GM18526 (cell line): Measurements from ENCODE around the gene WNT2B.

ENCODE experiments used
- POLR2A ChIP-seq: IDR thresholded peaks from 3 replicates; pipeline ENCODE4 v1.6.1; 2011; ENCODE audit not compliant: insufficient read length; ENCODE audit errors: extremely low read depth

The WNT2B gene

DNA sequence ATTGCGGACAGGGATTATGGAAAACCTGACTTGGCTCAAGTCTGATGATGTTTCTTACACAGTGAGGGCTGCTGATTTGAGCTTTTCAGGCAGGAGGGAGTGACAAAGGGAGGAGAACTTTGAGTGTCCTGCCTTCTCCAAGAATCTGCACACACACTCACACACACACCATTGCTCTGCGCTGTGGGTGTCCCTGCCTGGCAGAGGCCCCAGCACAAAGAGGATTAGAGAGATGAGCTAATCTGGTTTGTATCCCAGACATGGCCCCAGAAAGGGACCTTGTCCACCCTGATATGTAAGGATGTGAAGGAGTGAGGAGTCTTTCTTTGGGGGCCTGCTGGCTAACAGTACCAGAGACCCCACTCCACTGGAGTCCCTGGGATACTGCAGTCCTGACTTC, 5.9 kb upstream of the WNT2B start:
- no peak for TF ChIP-seq POLR2A

DNA sequence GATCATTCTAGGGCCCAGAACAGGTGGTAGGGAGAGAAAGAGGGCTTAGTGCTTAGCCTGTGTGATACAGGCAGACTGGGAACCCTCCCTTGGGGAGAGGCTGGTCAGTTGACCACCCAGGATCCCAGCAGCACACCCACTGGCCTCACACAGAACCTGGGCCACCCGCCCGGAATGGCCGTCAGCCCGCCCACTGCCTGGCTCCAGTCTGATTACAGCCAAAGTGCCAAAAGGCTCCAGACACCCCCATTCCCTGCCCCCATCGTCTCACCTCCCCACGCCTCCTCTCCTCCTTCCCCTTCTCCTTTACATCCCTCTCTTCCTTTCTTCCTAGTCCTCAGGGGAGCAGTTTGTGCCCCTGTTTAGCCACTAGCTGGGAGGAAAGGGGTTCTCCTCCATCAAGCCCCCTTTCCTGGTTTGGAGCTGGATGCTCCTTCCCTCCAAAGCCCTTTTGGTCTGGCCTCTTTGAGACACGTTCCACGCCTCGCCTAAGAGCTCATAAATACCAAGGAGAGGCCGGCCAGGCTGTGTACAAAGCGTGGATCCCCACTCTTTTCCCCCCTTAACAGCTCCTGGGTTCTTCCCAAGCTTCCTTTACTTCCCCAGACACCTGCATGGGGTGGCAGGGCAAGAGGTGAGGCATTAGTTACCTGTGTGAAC, 4.6 kb upstream of the WNT2B start:
- no peak for TF ChIP-seq POLR2A

DNA sequence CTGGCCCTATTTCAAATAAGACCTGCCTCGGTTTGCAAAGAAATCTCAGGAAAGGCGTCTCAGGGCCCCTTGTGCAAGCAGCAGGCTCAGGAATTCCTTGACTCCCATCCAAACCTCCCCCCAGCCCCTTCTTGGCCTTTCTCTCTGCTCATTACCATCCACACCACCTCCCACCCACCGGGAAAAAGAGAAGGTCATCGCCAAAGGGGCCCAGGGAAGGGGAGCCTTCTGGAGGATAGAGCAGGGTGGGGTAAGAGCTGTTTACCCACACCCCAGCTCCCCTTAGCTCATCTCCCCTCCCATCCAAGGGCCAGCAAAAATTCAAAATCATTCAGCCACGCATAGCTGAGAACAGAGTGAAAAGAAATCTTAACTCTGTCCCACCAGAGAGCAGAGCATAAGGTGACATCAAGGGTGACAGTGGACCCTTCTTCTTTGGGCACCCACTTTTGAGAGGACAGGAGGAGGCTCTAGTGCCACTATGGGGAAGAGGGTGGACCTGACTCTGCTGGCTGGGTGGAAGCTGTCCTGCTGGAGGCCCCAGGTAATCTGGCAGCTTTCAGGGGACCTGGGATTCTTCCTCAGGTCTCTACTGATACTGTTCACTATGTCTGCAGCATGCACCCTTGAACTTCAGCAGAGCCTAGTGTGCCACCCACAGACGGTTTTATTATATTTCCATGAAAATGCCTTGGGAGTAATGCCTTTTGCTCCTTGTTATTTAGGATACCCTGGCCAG, 3.9 kb upstream of the WNT2B start:
- TF ChIP-seq POLR2A = no peak

DNA sequence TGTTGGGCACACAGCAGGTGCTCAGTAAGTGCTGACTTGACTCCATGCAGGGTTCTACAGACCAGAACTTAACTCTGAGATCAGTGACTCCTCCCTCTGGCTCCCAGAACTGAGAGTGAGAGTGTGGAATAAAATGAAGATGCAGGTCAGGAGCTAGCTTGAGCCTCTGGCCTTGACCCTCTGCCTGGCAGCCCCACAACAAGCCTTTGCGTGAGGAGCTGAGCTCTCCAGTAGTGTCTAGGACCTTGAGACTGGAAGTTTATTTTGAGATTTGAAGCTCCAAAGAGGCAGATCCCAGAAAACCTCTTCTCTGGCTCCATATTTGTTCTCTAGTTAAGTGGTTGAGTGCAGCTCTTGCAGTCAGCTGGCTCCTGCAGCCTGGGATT, 3.4 kb upstream of the WNT2B start:
- TF ChIP-seq POLR2A = no peak

DNA sequence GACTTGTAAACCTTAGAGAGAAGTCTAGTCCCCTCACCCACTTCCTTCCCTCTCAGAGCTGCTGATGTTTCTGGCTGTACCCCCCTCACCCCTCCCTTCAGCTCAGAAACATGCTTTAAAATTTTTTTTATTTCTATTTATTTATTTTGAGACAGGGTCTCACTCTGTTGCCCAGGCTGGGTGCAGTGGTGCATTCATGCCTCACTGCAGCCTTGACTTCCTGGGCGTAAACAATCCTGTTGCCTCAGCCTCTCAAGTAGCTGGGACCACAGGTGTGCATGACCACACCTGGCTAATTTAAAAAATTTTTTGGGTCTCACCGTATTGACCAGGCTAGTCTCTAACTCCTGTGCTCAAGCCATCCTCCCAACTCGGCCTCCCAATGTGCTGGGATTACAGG, 2.9 kb upstream of the WNT2B start:
- TF ChIP-seq POLR2A = no peak

DNA sequence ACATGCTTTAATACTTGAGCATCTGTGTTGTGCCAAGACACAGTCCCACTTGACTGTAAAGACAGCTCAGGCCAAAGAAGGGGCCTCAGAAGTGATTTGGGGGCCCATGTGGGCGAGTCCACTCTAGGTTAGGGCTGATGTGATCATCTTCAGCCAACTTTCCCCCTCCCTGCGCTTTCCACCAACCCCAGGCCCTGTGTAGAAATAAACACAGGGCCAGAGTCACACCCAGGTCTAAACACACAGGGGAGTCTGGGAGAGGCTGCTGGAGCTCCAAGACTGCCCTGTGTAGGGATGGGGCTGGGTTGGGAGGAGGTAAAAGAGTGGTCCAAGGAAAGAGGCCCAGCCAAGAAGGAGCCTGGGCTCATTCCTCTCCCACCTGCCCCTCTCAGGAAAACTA, 2.5 kb upstream of the WNT2B start:
- no peak for TF ChIP-seq POLR2A

DNA sequence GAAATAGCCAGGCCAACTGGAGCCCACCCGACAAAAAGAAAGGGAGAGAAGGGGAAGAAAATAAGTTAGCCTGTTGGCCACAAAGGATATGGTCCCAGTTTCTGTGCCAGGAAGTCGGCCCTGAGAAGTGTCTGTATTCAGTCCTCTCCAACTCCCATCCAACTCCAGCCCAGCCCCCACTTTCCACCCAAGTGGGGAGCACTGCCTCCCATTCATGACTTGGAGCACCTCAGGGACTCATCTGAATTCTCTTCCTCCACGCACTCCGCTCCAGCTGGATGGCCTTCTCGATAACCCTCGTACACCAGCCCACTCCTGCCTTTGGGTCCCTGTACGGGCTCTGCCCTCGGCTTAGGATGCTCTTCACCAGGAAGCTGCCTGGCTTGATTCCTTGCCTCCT, 2.0 kb upstream of the WNT2B start:
- TF ChIP-seq POLR2A = no peak

DNA sequence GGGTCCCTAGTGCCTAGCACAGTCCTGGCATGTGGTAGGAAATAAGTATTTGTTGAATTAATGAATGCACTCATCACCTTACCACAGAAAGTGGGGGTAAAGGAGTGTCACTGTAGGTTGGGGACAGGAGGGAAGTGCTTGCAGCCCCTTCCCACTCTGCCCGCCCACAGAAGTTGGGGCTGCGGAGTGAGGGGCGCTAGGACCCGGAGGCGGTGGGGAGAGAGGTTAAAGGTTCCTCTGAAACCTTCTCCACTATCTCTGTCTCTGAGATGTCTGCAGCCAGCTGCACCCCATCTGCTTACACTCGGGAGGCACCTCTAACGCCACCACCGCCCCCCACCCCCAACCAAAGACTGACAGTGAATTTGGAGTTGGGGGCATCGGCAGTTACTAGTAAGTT, 1.4 kb upstream of the WNT2B start:
- TF ChIP-seq POLR2A = no peak

DNA sequence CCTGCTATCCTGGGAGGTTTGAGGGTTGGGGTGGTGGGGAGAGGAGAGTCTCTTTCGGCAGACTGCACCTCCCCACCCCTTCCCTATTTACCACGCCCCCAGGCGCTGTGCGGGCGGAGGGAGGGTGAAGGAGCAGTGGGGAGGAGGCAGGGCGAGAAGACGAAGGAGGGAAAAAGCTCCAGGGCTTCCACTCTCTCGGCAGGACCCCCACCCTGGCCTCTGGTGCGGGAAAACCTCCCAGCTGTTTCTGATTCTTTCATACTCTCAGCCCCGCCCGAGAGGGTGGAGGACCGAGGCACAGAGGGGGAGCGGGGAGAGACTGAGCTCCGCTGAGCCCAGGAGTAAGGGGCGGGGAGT, 866 bp upstream of the WNT2B start:
- no peak for TF ChIP-seq POLR2A

DNA sequence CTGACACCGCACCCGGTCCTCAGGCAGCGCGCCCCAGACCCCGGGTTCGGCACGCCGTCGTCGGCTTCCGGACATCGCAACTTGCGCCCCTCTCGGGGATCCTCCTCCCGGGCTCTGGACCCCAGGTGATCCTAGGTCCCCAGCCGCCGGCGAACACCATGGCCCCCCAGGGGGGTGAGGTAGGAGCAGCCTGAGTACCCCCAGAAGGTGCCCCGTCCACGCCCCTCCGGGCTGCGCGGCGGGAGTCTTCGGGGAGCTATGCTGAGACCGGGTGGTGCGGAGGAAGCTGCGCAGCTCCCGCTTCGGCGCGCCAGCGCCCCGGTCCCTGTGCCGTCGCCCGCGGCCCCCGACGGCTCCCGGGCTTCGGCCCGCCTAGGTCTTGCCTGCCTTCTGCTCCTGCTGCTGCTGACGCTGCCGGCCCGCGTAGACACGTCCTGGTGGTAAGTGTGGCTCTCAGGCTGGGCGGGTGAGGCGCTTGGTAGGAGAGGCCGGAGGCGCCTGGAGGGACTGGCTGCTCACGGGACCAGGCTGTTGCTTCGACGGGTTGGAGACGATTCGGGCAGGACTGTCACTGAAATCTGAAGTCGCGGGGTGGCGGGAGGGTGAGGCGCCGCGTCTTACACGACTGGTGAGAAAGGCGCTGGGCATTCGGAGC, 367 bp downstream of the WNT2B start:
- no peak for TF ChIP-seq POLR2A

DNA sequence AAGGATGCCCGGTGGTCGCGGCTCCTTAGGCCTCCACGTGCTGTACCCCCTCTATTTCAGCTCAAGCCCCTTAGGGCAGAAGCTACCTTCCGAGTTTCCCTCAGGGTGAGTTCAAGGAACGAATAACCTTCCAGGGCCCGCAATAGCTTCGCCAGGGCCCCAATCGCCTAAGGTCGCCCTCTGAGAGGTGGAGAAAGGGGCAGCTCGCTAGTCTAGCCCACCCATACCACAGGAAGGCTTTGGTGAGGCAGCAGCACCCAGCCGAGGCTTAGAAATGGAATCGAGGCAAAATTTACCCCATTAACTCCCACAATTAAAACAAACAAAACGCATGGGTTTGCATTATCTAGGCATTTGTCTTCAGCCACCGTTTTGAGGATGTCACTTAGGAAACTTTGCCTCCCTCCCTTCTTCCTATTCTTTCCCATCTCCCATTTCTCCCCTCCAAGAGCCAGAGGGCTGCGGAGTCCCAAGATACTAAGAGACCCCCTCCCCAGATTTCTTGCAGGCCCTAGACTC, 954 bp downstream of the WNT2B start:
- TF ChIP-seq POLR2A = no peak

DNA sequence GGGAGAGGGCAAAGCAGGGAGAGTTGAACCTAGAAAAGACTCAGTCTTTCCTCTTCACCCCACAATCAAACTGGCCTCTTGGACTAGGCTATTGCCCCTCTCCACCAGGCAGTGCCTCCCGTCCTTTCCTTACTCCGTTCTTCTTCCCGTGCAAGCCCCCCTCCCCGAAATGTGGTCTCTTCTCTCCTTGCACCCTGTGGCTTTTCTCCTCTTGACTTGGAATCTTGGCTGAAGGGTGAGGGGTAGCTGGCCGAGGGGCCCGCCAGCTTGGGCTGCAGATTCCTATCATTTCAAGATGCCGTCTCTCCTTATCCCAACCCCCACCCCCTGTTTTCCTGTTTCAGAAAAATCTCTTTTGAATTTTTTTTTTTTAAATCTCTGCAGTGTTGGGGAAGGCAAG, 1.6 kb downstream of the WNT2B start:
- no peak for TF ChIP-seq POLR2A

DNA sequence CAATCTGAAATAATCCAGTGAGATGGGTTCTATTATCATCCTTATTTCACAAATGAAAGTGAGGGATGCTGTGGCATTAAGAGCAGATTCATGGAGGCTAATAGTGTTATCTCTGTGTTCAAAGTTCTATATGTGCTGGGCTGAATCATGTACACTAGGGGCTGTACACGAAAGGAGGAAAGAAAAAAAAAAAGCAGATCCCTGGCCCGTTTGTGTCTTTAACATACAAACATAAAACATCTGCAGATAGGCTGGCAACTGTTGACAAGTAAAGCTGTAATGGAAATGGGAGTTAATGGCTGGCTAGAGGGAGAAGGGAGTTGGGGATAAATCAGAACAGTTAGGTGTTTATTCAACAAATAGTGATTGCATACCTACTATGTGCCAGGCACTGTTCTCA, 3.1 kb downstream of the WNT2B start:
- TF ChIP-seq POLR2A = no peak

DNA sequence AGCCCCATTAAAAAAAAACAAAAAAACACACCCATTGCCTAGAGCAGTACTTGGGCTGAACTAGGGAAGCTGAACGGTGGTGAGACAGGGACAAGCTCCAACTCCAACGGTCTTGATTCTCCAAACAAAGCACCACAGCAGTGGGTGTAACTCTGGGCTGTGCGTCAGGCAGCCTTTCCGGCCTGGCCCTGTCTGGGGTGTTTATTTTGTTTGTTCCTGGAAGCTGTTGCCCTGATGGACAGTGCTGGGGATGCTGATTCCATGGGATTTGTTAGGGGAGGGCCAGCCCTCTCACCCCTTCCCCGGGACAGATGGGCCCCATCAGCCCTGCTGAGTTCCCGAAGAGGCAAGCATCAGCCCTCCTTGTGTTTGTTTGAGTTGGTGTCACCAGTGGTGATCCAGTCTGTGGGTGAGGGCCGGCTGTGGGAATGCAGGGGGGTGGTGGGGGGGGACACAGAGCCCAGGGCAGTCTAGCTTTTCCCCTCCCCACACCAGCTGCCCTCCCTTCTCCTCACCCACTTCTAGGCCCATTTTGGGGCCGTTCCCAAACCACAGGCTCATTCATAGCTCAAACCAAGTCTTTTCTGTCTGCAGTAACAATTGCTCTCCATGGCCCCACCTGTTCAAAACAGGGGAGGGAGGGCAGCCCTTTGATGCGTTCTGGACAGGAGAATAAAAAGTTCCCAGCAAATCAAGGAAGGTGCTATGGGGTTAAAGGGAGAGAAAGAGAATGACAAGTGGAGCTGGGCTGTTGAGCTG, 4.5 kb downstream of the WNT2B start:
- TF ChIP-seq POLR2A = no peak

DNA sequence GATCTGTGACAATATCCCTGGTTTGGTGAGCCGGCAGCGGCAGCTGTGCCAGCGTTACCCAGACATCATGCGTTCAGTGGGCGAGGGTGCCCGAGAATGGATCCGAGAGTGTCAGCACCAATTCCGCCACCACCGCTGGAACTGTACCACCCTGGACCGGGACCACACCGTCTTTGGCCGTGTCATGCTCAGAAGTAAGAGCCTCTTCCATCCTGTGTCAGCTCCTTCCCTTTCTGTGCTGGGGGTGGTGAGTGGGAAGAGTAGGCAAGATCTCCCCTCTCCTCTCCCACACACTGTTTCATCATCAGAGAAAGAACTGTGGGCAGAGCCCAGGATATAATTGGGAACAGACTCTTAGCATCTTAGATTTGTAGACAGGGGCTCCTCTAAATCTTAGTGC, 6.1 kb downstream of the WNT2B start:
- TF ChIP-seq POLR2A = no peak
